ENCODE results near the gene CCDC102A. TPM values are rescaled to one million over a fixed set of nuclear protein-coding genes. Genes with fewer than 3 reads are reported as not detected.

CCDC102A gene
- total RNA-seq: 20.9 to 27.2 TPM (median 22.4 TPM) in 3 replicates
- long read RNA-seq, transcript CCDC102A-201 (9 exons, 2,463 nt): major isoform, 83 of 103 reads
- long read RNA-seq, partial matches to known transcripts: 13 of 103 reads
- long read RNA-seq, other reads (novel, unspliced or antisense): 6 of 103 reads

- Mint-ChIP-seq H3K27me3 (ENCODE audit: low read depth) (no peaks in the 10 kb centered on the region), H3K4me3 (ENCODE audit: unreplicated experiment) (peak within 1 kb of the TSS; percentile 87), H3K36me3 (ENCODE audit: low read depth) (no peaks in the 10 kb centered on the region), H3K9me3 (ENCODE audit: low read depth) (no peaks in the 10 kb centered on the region), H3K27ac (ENCODE audit: unreplicated experiment) (peak within 1 kb of the TSS; percentile 83), H3K4me1 (ENCODE audit: low read depth) (peaks cover 52% of the 10 kb centered on the region)
- DNase-seq (ENCODE audit: low spot score): no peak
- TF ChIP-seq, protein P1, sequence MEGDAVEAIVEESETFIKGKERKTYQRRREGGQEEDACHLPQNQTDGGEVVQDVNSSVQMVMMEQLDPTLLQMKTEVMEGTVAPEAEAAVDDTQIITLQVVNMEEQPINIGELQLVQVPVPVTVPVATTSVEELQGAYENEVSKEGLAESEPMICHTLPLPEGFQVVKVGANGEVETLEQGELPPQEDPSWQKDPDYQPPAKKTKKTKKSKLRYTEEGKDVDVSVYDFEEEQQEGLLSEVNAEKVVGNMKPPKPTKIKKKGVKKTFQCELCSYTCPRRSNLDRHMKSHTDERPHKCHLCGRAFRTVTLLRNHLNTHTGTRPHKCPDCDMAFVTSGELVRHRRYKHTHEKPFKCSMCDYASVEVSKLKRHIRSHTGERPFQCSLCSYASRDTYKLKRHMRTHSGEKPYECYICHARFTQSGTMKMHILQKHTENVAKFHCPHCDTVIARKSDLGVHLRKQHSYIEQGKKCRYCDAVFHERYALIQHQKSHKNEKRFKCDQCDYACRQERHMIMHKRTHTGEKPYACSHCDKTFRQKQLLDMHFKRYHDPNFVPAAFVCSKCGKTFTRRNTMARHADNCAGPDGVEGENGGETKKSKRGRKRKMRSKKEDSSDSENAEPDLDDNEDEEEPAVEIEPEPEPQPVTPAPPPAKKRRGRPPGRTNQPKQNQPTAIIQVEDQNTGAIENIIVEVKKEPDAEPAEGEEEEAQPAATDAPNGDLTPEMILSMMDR (IDR thresholded peaks at IDR 0.05): no peak
Observed at GRCh38 chr16:57536306-57537193, at the start of gene CCDC102A. Gene CCDC102A (minus strand): TSS chr16:57536571. CDS start chr16:57529177, 7,394 bp downstream.

- Mint-ChIP-seq H3K4me1 (ENCODE audit: low read depth) (peaks cover under 1% of the 10 kb centered on the region), H3K4me3 (ENCODE audit: unreplicated experiment) (no peak overlapping the region), H3K9me3 (ENCODE audit: low read depth) (no peaks in the 10 kb centered on the region), H3K36me3 (ENCODE audit: low read depth) (peaks cover 3% of the 10 kb centered on the region), H3K27ac (ENCODE audit: unreplicated experiment) (no peak overlapping the region), H3K27me3 (ENCODE audit: low read depth) (peaks cover 2% of the 10 kb centered on the region)
- TF ChIP-seq, protein P1 (IDR thresholded peaks at IDR 0.05): no peak
- no peak for DNase-seq (ENCODE audit: low spot score)
Observed at GRCh38 chr16:57585051-57585687, 48.8 kb upstream of the CCDC102A start.

DNA sequence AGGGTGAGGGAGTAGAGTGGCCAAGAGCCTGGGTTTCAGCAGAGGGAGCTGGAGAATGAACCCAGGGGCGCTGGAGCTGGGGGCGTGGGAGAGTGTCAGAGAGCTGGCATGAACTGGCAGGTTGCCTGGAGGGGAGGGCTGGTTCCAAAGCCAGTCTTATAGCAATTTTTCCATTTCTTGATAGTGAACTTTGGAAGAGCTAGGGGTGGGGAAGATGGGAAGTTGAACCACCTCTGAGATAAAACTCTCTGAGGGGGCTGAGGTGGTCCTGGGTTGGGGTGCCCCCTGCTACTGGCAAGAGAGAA is 42.9 kb upstream of the CCDC102A start:
- H3K27me3 Mint-ChIP-seq (ENCODE audit: low read depth): peaks cover 6% of the 10 kb centered on the region
- peaks cover 15% of the 10 kb centered on the region for H3K4me1 Mint-ChIP-seq (ENCODE audit: low read depth)
- H3K4me3 Mint-ChIP-seq (ENCODE audit: unreplicated experiment): no peak overlapping the region
- no peak overlapping the region for H3K27ac Mint-ChIP-seq (ENCODE audit: unreplicated experiment)
- TF ChIP-seq, protein P1 (IDR thresholded peaks at IDR 0.05): no peak
- no peak for DNase-seq (ENCODE audit: low spot score)
- peaks cover 3% of the 10 kb centered on the region for H3K36me3 Mint-ChIP-seq (ENCODE audit: low read depth)
- no peaks in the 10 kb centered on the region for H3K9me3 Mint-ChIP-seq (ENCODE audit: low read depth)

DNA sequence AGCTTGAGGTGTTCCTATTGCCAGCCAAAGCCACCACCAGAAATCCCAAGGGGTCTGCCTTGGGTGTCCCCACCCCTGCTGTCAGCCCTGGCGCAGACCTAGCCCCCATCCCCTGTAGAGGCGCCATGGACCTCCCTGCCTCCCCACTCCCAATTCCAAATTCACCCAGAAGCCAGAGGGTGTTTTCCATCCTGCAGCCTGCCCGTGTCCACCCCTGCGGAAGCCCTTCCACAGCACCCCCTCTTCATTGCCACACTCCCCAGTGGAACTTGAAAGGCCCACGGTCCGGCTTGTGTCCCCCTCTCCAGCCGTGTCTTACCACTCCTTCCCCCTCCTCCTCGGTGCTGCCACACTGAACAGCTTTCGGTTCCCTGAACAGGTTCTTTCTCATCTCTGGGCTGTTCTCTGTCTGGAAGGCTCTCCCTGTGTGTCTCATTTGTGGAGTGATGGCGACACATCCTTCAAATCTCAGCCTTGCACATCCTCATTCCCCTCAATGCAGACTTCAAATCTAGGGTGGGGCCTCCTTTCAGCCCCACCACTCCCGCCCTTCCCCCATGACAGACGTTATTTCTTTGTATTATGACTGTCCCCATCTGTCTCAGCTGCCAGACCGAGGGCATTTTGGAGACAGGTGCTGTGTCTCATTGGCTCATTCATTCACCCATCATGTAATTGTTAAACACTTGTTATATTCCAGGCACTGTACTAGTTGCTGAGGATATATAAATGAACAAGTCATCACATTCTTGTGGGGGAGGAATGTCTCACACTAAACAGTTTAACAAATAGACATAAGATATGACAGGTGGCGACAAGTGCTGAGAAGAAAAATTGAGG is 42.4 kb upstream of the CCDC102A start:
- Mint-ChIP-seq H3K9me3 (ENCODE audit: low read depth) (no peaks in the 10 kb centered on the region), H3K4me3 (ENCODE audit: unreplicated experiment) (no peak overlapping the region), H3K27ac (ENCODE audit: unreplicated experiment) (no peak overlapping the region), H3K36me3 (ENCODE audit: low read depth) (peaks cover 3% of the 10 kb centered on the region), H3K4me1 (ENCODE audit: low read depth) (peaks cover 15% of the 10 kb centered on the region), H3K27me3 (ENCODE audit: low read depth) (peaks cover 6% of the 10 kb centered on the region)
- TF ChIP-seq, protein P1 (IDR thresholded peaks at IDR 0.05): no peak
- no peak for DNase-seq (ENCODE audit: low spot score)
